ENCODE data around the gene PCSK6.

DNA sequence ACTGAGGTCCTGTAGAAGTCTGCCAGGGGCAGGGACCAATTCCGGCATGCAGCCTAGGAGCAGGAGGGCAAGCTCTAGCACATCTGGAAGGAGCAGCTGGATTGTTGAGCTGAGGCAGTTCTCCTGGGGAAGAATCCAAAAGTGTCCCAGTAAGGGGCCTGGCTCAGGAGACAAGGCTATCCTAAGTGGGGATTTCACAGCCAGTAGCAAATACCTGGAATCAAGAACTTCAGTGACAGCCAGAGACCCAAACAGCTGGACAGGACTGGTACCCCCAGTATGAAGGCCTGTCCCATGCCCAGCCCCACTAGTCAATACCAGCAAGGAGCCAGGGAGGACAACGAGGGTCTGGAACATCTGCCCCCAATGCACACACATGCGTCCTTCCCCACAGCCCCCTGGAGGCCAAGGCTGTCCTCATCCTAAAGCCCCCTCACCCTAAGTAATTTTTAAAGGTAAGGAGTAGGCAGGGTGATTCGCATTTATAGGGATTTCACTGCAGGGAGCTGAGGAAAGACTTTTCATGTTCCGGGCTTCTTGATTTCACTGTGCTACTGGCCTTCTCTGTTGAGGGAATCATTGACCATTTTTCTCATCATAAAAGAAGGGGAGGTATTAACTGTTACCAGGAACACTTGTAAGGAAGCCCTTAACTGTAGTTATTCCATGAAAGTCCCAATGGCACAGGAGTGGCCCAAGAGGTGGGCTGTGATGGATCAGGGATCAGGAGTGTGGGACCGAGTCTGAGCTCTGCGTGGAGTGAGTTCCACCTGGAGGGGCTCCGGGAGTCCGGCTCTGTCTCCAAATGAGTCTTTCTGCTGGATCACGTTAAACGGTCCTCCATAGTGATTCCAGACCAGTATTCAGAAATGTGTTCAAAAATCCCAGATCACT is 235.1 kb downstream of the PCSK6 start:
- TF ChIP-seq, protein P1, sequence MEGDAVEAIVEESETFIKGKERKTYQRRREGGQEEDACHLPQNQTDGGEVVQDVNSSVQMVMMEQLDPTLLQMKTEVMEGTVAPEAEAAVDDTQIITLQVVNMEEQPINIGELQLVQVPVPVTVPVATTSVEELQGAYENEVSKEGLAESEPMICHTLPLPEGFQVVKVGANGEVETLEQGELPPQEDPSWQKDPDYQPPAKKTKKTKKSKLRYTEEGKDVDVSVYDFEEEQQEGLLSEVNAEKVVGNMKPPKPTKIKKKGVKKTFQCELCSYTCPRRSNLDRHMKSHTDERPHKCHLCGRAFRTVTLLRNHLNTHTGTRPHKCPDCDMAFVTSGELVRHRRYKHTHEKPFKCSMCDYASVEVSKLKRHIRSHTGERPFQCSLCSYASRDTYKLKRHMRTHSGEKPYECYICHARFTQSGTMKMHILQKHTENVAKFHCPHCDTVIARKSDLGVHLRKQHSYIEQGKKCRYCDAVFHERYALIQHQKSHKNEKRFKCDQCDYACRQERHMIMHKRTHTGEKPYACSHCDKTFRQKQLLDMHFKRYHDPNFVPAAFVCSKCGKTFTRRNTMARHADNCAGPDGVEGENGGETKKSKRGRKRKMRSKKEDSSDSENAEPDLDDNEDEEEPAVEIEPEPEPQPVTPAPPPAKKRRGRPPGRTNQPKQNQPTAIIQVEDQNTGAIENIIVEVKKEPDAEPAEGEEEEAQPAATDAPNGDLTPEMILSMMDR (IDR thresholded peaks at IDR 0.05): no peak
- no peak for TF ChIP-seq POLR2A (IDR thresholded peaks at IDR 0.05)

All from uterus (tissue), 2 donors.